Osteoblast (primary cell): ENCODE data around the gene TMA7. TPM values are rescaled to one million over a fixed set of nuclear protein-coding genes. Genes with fewer than 3 reads are reported as not detected.
A peak's percentile ranks its signal among the peaks of the same experiment; 100 is the strongest.

Experiments used
- DNase-seq: peaks from one replicate; pipeline ENCODE4 v3.0.0; 2011; ENCODE audit warnings: low spot score, mixed read lengths; ENCODE audit not compliant: insufficient read length; ENCODE audit errors: missing footprints
- H2AFZ ChIP-seq: 2 replicates; pipeline ENCODE4 v1.6.0; 2011; ENCODE audit warnings: mild to moderate bottlenecking, low read length
- H3K27ac ChIP-seq: 2 replicates; pipeline ENCODE4 v1.5.1; 2011; ENCODE audit warnings: mild to moderate bottlenecking, low read depth, low read length, moderate library complexity
- H3K27me3 ChIP-seq: 2 replicates; pipeline ENCODE4 v1.6.0; 2012; ENCODE audit warnings: mild to moderate bottlenecking, control low read depth, inconsistent platforms, low read length, moderate library complexity; ENCODE audit not compliant: insufficient read depth
- H3K36me3 ChIP-seq: 2 replicates; pipeline ENCODE4 v1.5.1; 2011; ENCODE audit warnings: mild to moderate bottlenecking, low read length, control low read depth, moderate library complexity; ENCODE audit not compliant: insufficient read depth
- H3K4me1 ChIP-seq: 2 replicates; pipeline ENCODE4 v1.5.1; 2011; ENCODE audit warnings: mild to moderate bottlenecking, low read length, control low read depth, moderate library complexity; ENCODE audit not compliant: insufficient read depth
- H3K4me2 ChIP-seq: 2 replicates; pipeline ENCODE4 v1.6.0; 2011; ENCODE audit warnings: mild to moderate bottlenecking, low read length; ENCODE audit not compliant: insufficient read depth
- H3K4me3 ChIP-seq: fragments of 200-600 bp; sonication (generic); 3 replicates; pipeline ENCODE4 v1.5.1; 2012; ENCODE audit warnings: mild to moderate bottlenecking, low read length, inconsistent platforms; ENCODE audit not compliant: insufficient read depth
- H3K79me2 ChIP-seq: 2 replicates; pipeline ENCODE4 v1.6.0; 2012; ENCODE audit warnings: mild to moderate bottlenecking, low read length, control low read depth, inconsistent platforms; ENCODE audit not compliant: insufficient read depth
- H3K9me3 ChIP-seq: 2 replicates; pipeline ENCODE4 v1.5.1; 2011; ENCODE audit warnings: low read depth, low read length, control low read depth
- H4K20me1 ChIP-seq: 2 replicates; pipeline ENCODE4 v1.6.0; 2012; ENCODE audit warnings: mild to moderate bottlenecking, low read length, control low read depth; ENCODE audit not compliant: insufficient read depth
- CTCF ChIP-seq: IDR thresholded peaks from 2 replicates; pipeline ENCODE4 v1.5.1; 2011; ENCODE audit warnings: mild to moderate bottlenecking, low read depth, low read length, moderate library complexity; ENCODE audit errors: extremely low read depth
- total RNA-seq: library from RNA; depleted of rRNA; stranded (reverse); fragments of >200 nt; gene quantifications from 2 replicates; pipeline ENCODE4 v1.2.3, GENCODE V29; 2012

TMA7 gene
- total RNA-seq, 1 donor = 128 TPM

DNA sequence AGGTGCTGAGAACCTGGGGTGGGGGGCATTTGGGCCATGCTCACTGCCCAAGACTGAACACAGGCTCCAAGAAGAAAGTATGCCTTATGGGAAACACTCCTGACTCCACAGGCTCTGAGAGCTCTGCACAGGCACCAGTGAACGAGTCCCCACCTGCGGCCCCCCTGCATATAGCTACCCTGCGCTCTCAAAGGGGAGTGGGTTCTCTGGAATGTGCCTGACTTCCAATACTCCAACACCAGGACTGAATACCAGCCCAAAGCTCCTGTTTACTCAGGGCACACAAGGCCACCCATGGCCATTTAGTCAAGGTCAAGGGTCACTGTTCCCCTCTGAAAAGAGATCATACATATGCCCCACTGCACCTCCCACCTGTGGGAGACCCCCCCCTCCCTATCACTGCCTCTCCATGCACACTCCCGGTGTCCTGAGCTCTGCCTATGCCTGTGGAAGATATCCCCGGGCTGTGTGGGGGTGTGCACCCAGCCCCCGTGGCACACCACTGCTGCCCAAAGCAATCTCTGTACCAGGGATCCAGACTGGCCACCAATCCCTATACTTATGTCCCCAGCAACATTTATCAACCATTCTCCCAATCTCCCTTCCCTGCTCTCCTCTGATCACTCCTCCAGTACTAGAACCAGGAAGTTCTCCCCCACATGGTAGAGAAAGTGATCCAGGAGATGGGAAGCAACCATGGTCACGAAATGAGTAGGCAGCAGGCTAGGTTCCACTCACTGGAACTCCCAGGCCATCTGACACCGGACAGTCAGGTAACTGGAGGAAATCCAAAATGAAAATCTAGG, 8.6 kb upstream of the TMA7 start:
- no peak for TF ChIP-seq CTCF
- peak; percentile 58 for DNase-seq
- no peak overlapping the region for H2AFZ ChIP-seq
- no peaks in the 10 kb centered on the region for H3K9me3 ChIP-seq
- H3K36me3 ChIP-seq = peaks cover 21% of the 10 kb centered on the region
- peaks cover 24% of the 10 kb centered on the region for H3K4me1 ChIP-seq
- H3K4me2 ChIP-seq = no peak overlapping the region
- H3K79me2 ChIP-seq = peaks cover 3% of the 10 kb centered on the region
- H4K20me1 ChIP-seq = peaks cover 9% of the 10 kb centered on the region
- peaks cover 12% of the 10 kb centered on the region for H3K27me3 ChIP-seq
- H3K4me3 ChIP-seq = no peak overlapping the region
- no peak overlapping the region for H3K27ac ChIP-seq

DNA sequence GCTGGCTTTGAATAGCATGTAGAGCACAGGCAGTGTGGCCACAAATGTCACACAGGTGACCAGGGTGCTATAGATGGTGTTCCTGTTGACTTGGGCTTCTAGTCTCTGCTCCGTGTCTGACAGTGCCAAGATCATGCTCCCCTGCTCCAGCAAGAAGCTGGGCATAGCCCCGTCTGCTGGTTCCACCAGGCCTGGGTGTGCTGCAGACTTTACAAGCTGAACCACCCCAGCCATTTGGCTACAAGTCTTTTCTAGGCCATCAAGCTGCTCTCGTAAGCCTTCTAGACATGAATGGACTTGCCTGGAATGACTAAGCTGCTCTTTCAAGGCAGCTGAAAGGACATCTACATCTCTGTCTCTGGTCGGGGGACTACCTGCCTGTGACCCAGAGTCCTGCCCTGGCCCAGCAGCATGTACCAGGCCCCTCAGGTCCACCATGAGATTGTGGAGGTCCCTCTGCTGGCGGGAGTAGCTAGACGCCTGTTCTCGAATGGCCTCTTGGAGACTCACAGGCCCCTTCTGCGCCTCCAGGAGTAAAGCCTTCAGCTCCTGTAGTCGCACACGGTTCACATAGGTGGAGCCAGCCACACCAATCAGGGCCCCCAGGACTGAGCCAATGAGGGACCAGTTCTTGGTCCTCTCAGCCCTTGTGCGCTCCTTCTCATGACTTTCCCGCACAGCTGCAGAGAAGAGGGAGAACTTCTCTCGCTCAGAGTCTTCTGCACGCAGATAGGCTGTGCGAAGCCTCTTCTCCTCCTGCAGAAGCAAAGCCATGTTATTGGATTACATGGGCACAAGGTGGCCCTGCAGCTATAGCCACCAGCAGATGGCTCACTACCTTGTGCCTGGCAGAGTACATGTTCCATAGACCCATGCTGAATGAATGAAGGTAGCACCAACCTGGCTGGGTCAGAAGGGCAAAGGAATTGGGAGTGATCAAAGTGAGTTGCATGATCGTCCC, 7.4 kb upstream of the TMA7 start:
- TF ChIP-seq CTCF = no peak
- Histone ChIP-seq H3K36me3 (peaks cover 21% of the 10 kb centered on the region), H3K79me2 (peaks cover 3% of the 10 kb centered on the region), H3K27me3 (peaks cover 7% of the 10 kb centered on the region), H3K27ac (no peak overlapping the region), H4K20me1 (peaks cover 7% of the 10 kb centered on the region), H2AFZ (no peak overlapping the region), H3K4me3 (no peak overlapping the region), H3K9me3 (no peaks in the 10 kb centered on the region), H3K4me1 (peaks cover 17% of the 10 kb centered on the region), H3K4me2 (no peak overlapping the region)
- peak; percentile 58 for DNase-seq

GRCh38 chr3:48433472-48434118, 6.5 kb upstream of the TMA7 start:
- peak; percentile 95 for DNase-seq
- H3K4me2 ChIP-seq = peak overlapping the region; percentile 19

More at GRCh38 chr3:48433472-48434118, 6.5 kb upstream of the TMA7 start:
- Histone ChIP-seq H3K4me1 (peaks cover 17% of the 10 kb centered on the region), H3K79me2 (peaks cover 6% of the 10 kb centered on the region), H4K20me1 (no peaks in the 10 kb centered on the region), H3K9me3 (no peaks in the 10 kb centered on the region), H3K4me3 (no peak overlapping the region), H2AFZ (no peak overlapping the region), H3K27me3 (no peaks in the 10 kb centered on the region), H3K36me3 (peaks cover 21% of the 10 kb centered on the region), H3K27ac (no peak overlapping the region)
- TF ChIP-seq CTCF = no peak
